Measurements from ENCODE around the gene FARP1. TPM values are rescaled to one million over a fixed set of nuclear protein-coding genes. Genes with fewer than 3 reads are reported as not detected.

The FARP1 gene
- polyA plus RNA-seq, 1 donor = 73.0 TPM

- DNase-seq (ENCODE audit: low read depth) = no peak
Measured at GRCh38 chr13:98496479-98496791, 353.5 kb downstream of the FARP1 start.

- no peak for DNase-seq (ENCODE audit: low read depth)
Measured at GRCh38 chr13:98496966-98497365, 354.1 kb downstream of the FARP1 start.

- DNase-seq (ENCODE audit: low read depth) = no peak
Measured at GRCh38 chr13:98500963-98501421, 358.1 kb downstream of the FARP1 start.

- DNase-seq (ENCODE audit: low read depth) = no peak
Measured at GRCh38 chr13:98503175-98504028, 360.5 kb downstream of the FARP1 start.

- no peak for DNase-seq (ENCODE audit: low read depth)
Measured at GRCh38 chr13:98504029-98504351, 361.1 kb downstream of the FARP1 start.

GRCh38 chr13:98504371-98504963, 361.6 kb downstream of the FARP1 start:
- DNase-seq (ENCODE audit: low read depth) = no peak

Other genes with a start within 250 kb of the FARP1 start
- gene IPO5, start 189.4 kb upstream of the FARP1 start, polyA plus RNA-seq (ENCODE audit: insufficient read length) = 182 TPM
- not detected for gene RNF113B, start 34.2 kb downstream of the FARP1 start, polyA plus RNA-seq (ENCODE audit: insufficient read length)